H1 (cell line): ENCODE measurements around the gene SLC30A3. TPM values are rescaled to one million over a fixed set of nuclear protein-coding genes. Genes with fewer than 3 reads are reported as not detected.

Source experiments
- CHD1 ChIP-seq: IDR thresholded peaks from 2 replicates; pipeline ENCODE4 v1.6.1; 2012; ENCODE audit warnings: low read depth, low read length, improper control_type of control experiment
- polyA plus RNA-seq, 7 experiments: library from polyadenylated mRNA; depleted of rRNA in 3 of 7; stranded (reverse) in 5 of 7; unstranded in 2 of 7; fragments of >200 nt in 5 of 7; fragments of 200-250 nt in 2 of 7; gene quantifications; 1 replicate in 5 of 7; 2 replicates in 1 of 7; 4 replicates in 1 of 7; pipeline versions ENCODE4 v1.2.1 to v1.2.3, GENCODE V29; 2011 to 2013; ENCODE audit warnings: missing spikeins in 2 of 7, mixed read lengths in 2 of 7
- total RNA-seq: library from RNA; stranded (reverse); fragmentation: NEBNext Ultra II Directional; extraction: Animal tissue kit (Norgen Biotek cat#: 25700); gene quantifications from 2 replicates; pipeline ENCODE4 v1.2.1, GENCODE V29; 2021

Gene SLC30A3
- total and polyA plus RNA-seq, 2 of the 8 experiments (the other 6 are each of a cell fraction or from before 2014, with no cell fraction given): 15.2 to 30.7 TPM

- no peak for TF ChIP-seq CHD1
- TF ChIP-seq, all 59 proteins: peak for 0
Measured at GRCh38 chr2:27298391-27299080, 35.7 kb upstream of the SLC30A3 start (continued).
